IMR-90 (cell line): ENCODE data around the gene ACTR1A. TPM values are rescaled to one million over a fixed set of nuclear protein-coding genes. Genes with fewer than 3 reads are reported as not detected.
A peak's percentile ranks its signal among the peaks of the same experiment; 100 is the strongest.

Experiments
- ATAC-seq: fragments of 200-7000 bp; cut with Tn5 transposase; 2 replicates; pipeline ENCODE4 v1.9.1; 2020; ENCODE audit warnings: low read depth, mild to moderate bottlenecking, moderate library complexity
- BruUV-seq: library from RNA; stranded (reverse); fragments of 400-500 nt; replicated peaks from 2 replicates; lab custom pipeline; 2021; lab: Mats Ljungman, UMichigan
- CTCF ChIA-PET: fragments of 300-600 bp; formaldehyde crosslinking; extraction: SDS; loops from one replicate; lab custom pipeline; 2021; ENCODE audit warnings: antibody characterized with exemption; lab: Yijun Ruan, JAX
- POLR2A ChIA-PET: fragments of 300-600 bp; sonication (Branson Sonifier 250); formaldehyde crosslinking; loops from one replicate; lab custom pipeline; 2022; ENCODE audit warnings: antibody characterized with exemption; ENCODE audit not compliant: unreplicated experiment; lab: Charles Lee
- DNase-seq: peaks from one replicate; pipeline ENCODE4 v3.0.0; 2013
- H2AFZ ChIP-seq: replicated peaks from 2 replicates; pipeline ENCODE3; 2013; ENCODE audit warnings: low read length, mild to moderate bottlenecking; ENCODE audit not compliant: poor library complexity
- H2AK5ac ChIP-seq: 2 replicates; pipeline ENCODE4 v1.6.1; 2013; ENCODE audit warnings: low read depth, low read length, inconsistent platforms
- H2AK9ac ChIP-seq: replicated peaks from 2 replicates; pipeline ENCODE3; 2013; ENCODE audit warnings: mild to moderate bottlenecking, low read depth, low read length, moderate library complexity; ENCODE audit not compliant: poor library complexity
- H2BK120ac ChIP-seq: 2 replicates; pipeline ENCODE4 v1.6.1; 2013; ENCODE audit warnings: low read depth, low read length, inconsistent platforms
- H2BK15ac ChIP-seq: 3 replicates; pipeline ENCODE4 v1.6.1; 2013; ENCODE audit warnings: low read depth, low read length, inconsistent platforms
- H2BK20ac ChIP-seq: 2 replicates; pipeline ENCODE4 v1.6.1; 2013; ENCODE audit warnings: low read depth, mild to moderate bottlenecking, inconsistent platforms, low read length, moderate library complexity
- H2BK5ac ChIP-seq: 2 replicates; pipeline ENCODE4 v1.6.1; 2013; ENCODE audit warnings: mild to moderate bottlenecking, low read depth, low read length, inconsistent platforms; ENCODE audit not compliant: poor library complexity, severe bottlenecking
- H3K14ac ChIP-seq: replicated peaks from 2 replicates; pipeline ENCODE4 v1.6.1; 2013; ENCODE audit warnings: low read depth, low read length, inconsistent platforms
- H3K18ac ChIP-seq: 2 replicates; pipeline ENCODE4 v1.6.1; 2013; ENCODE audit warnings: low read depth, low read length, control low read depth
- H3K23ac ChIP-seq: 2 replicates; pipeline ENCODE4 v1.6.1; 2013; ENCODE audit warnings: low read depth, low read length, inconsistent platforms
- H3K27ac ChIP-seq: 2 replicates; pipeline ENCODE4 v1.5.1; 2013; ENCODE audit warnings: mild to moderate bottlenecking, control low read depth, low read length; ENCODE audit not compliant: insufficient read depth
- H3K27me3 ChIP-seq: 2 replicates; pipeline ENCODE4 v1.6.1; 2013; ENCODE audit warnings: low read length; ENCODE audit not compliant: control insufficient read depth, insufficient read depth
- H3K36me3 ChIP-seq: 2 replicates; pipeline ENCODE4 v1.6.1; 2013; ENCODE audit warnings: low read length, mixed read lengths; ENCODE audit not compliant: control insufficient read depth, insufficient read depth
- H3K4ac ChIP-seq: 2 replicates; pipeline ENCODE4 v1.6.1; 2013; ENCODE audit warnings: low read depth, low read length, inconsistent platforms
- H3K4me1 ChIP-seq: 2 replicates; pipeline ENCODE4 v1.6.1; 2013; ENCODE audit warnings: low read length, mixed read lengths; ENCODE audit not compliant: control insufficient read depth, insufficient read depth
- H3K4me2 ChIP-seq: 2 replicates; pipeline ENCODE4 v1.6.1; 2013; ENCODE audit warnings: low read depth, mild to moderate bottlenecking, control low read depth, low read length, moderate library complexity
- H3K4me3 ChIP-seq: 2 replicates; pipeline ENCODE4 v1.5.1; 2013; ENCODE audit warnings: low read depth, mild to moderate bottlenecking, control low read depth, low read length, moderate library complexity; ENCODE audit not compliant: insufficient read depth
- H3K56ac ChIP-seq: 2 replicates; pipeline ENCODE4 v1.6.1; 2013; ENCODE audit warnings: low read length, inconsistent platforms; ENCODE audit not compliant: insufficient read depth; ENCODE audit errors: extremely low read depth
- H3K79me1 ChIP-seq, 2 experiments: 2 replicates each; pipeline ENCODE4 v1.6.1; 2013; ENCODE audit warnings: low read length in 2 of 2, inconsistent platforms in 1 of 2, low read depth in 1 of 2
- H3K9ac ChIP-seq: 2 replicates; pipeline ENCODE4 v1.6.1; 2013; ENCODE audit warnings: low read depth, low read length, control low read depth
- H3K9me1 ChIP-seq: 2 replicates; pipeline ENCODE4 v1.6.1; 2013; ENCODE audit warnings: low read length, inconsistent platforms; ENCODE audit not compliant: insufficient read depth
- H3K9me3 ChIP-seq: 2 replicates; pipeline ENCODE4 v1.6.1; 2013; ENCODE audit warnings: low read length; ENCODE audit not compliant: control insufficient read depth, insufficient read depth
- H4K20me1 ChIP-seq: 2 replicates; pipeline ENCODE4 v1.6.1; 2013; ENCODE audit warnings: low read length, inconsistent platforms; ENCODE audit not compliant: insufficient read depth
- H4K5ac ChIP-seq: 2 replicates; pipeline ENCODE4 v1.6.1; 2013; ENCODE audit warnings: mild to moderate bottlenecking, low read depth, low read length, control low read depth
- H4K8ac ChIP-seq, 2 experiments: 2 replicates each; pipeline ENCODE4 v1.6.1; 2013; ENCODE audit warnings: low read depth in 2 of 2, low read length in 2 of 2, control low read depth in 1 of 2, inconsistent platforms in 1 of 2
- H4K91ac ChIP-seq: 2 replicates; pipeline ENCODE4 v1.6.1; 2013; ENCODE audit warnings: low read depth, low read length, inconsistent platforms; ENCODE audit not compliant: insufficient read depth
- BHLHE40 ChIP-seq: fragments of 150-350 bp; IDR thresholded peaks from 2 replicates; pipeline ENCODE4 v1.6.1; 2016; ENCODE audit warnings: mild to moderate bottlenecking, low read depth, low read length
- CTCF ChIP-seq: conservative IDR thresholded peaks from 2 replicates; pipeline ENCODE4 v1.5.1; 2012; ENCODE audit warnings: mild to moderate bottlenecking, low read depth, low read length, improper control_type of control experiment
- ELK1 ChIP-seq: fragments of 150-350 bp; IDR thresholded peaks from 2 replicates; pipeline ENCODE4 v1.6.1; 2016; ENCODE audit warnings: low read depth, mild to moderate bottlenecking, low read length, moderate library complexity, borderline replicate concordance
- MAFK ChIP-seq: IDR thresholded peaks from 2 replicates; pipeline ENCODE4 v1.6.1; 2012; ENCODE audit warnings: low read depth, low read length, improper control_type of control experiment
- RAD21 ChIP-seq: IDR thresholded peaks from 2 replicates; pipeline ENCODE4 v1.6.1; 2012; ENCODE audit warnings: low read length, improper control_type of control experiment
- WGBS, 2 experiments: methylation state at CpG; one replicate each; pipeline versions ENCODE4 v1.1.5 to v1.1.7; 2013; ENCODE audit warnings: missing lambda C conversion rate in 2 of 2; ENCODE audit not compliant: insufficient read length in 1 of 2; ENCODE audit errors: extremely low coverage in 2 of 2; 5-methylcytosine and 5-hydroxymethylcytosine counted together
- dilution Hi-C: fragments of 300-500 bp; cut with HindIII; formaldehyde crosslinking; loops from one replicate; pipeline ENCODE4 v1.14.3; 2018; ENCODE audit warnings: low sequenced_read_pairs; ENCODE audit not compliant: unreplicated experiment
- in situ Hi-C: fragments of 300-500 bp; cut with MboI; formaldehyde crosslinking; loops from 3 replicates; pipeline ENCODE4 v1.14.3; 2019; ENCODE audit warnings: low sequenced_read_pairs, inconsistent platforms, mixed read lengths
- intact Hi-C: fragments of 100-400 bp; cut with micrococcal nuclease; formaldehyde crosslinking; loops from 2 replicates; pipeline ENCODE4 v1.10.0; 2022
- polyA plus RNA-seq, 3 experiments: library from polyadenylated mRNA; depleted of rRNA; stranded (reverse); fragments of >200 nt; gene quantifications; 2 replicates each; pipeline ENCODE4 v1.2.3, GENCODE V29; 2012; ENCODE audit warnings: low replicate concordance in 1 of 3
- total RNA-seq: library from RNA; depleted of rRNA; stranded (reverse); fragments of >200 nt; gene quantifications from 2 replicates; pipeline ENCODE4 v1.2.3, GENCODE V29; 2012

ACTR1A gene
- total and polyA plus RNA-seq, 2 of the 4 experiments (the other 2 are of a cell fraction), result 142 to 157 TPM

- TF ChIP-seq MAFK, result peak; percentile 21; the same call in 1 of the 2 replicates
- no peak for TF ChIP-seq BHLHE40
Observed at GRCh38 chr10:102542800-102543418, 40.4 kb upstream of the ACTR1A start (continued).

- Histone ChIP-seq H3K27ac (no peak overlapping the region), H2BK20ac (no peak overlapping the region), H4K5ac (no peak overlapping the region), H2AK9ac (no peak overlapping the region), H3K4ac (no peak overlapping the region), H3K79me1 (peaks cover 14 to 23% of the 10 kb centered on the region in 2 experiments; a peak in 3 of 4 replicates), H3K36me3 (peaks cover 2% of the 10 kb centered on the region; the same call in 1 of the 2 replicates), H3K9ac (no peak overlapping the region), H3K18ac (no peak overlapping the region), H3K4me1 (peaks cover 2% of the 10 kb centered on the region; the same call in 1 of the 2 replicates), H3K9me3 (no peaks in the 10 kb centered on the region), H2BK120ac (no peak overlapping the region), H2AFZ (no peak overlapping the region), H3K56ac (no peak overlapping the region), H2BK5ac (no peak overlapping the region), H4K20me1 (peaks cover 13% of the 10 kb centered on the region; the same call in 1 of the 2 replicates), H3K4me3 (no peak overlapping the region), H4K8ac (no peak overlapping the region), H3K14ac (no peak overlapping the region), H3K23ac (no peak overlapping the region), H3K27me3 (no peaks in the 10 kb centered on the region), H3K9me1 (no peaks in the 10 kb centered on the region; the same call in 1 of the 2 replicates), H4K91ac (no peak overlapping the region), H2BK15ac (no peak overlapping the region), H2AK5ac (no peak overlapping the region), H3K4me2 (no peak overlapping the region)
- DNase-seq (peak; percentile 30), ATAC-seq (peak; percentile 76)
- POLR2A ChIA-PET, result no interaction called here
- no TSS peak for BruUV-seq
- dilution Hi-C loops (no loop called here), intact Hi-C loops (loop anchor here (5.0 kb wide), 1 partner anchor 33 kb away; no protein-coding TSS in a partner anchor), in situ Hi-C loops (no loop called here)
- CTCF ChIA-PET, result interaction anchor here (0.8 kb wide), 1 partner anchor 22 kb away, joined by 4 read pairs; no protein-coding TSS in a partner anchor
- WGBS, 2 experiments, result no CpG with 5 or more reads among the region's 1 CpG
- TF ChIP-seq CTCF, result peak; percentile 39
- TF ChIP-seq RAD21, result peak; percentile 31; the same call in 1 of the 2 replicates
- TF ChIP-seq ELK1, result no peak
Observed at GRCh38 chr10:102540023-102540422, 37.5 kb upstream of the ACTR1A start.
